ENCODE results near the gene PRKCE.
"Not testable (repeated sequence)": the region's sequence is repeated elsewhere in the genome, so short reads cannot be mapped to it uniquely, and the experiment has no call there.

DNA sequence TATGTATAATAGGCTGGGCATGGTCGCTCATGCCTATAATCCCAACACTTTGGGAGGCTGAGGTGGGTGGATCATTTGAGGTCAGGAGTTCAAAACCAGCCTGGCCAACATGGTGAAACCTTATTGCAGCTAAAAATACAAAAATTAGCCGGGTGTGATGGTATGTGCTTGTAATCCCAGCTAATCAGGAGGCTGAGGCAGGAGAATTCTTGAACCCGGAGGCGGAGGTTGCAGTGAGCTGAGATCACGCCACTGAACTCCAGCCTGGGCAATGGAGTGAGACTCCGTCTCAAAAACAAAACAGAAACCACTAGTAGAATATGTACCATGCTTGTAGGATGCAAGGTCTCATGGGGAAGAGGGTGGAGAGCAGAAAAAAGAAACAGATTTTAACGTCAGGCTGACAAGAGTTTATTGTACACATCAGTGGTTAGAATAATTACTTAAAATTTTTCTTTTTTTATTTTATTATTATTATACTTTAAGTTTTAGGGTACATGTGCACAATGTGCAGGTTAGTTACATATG, 44.1 kb downstream of the PRKCE start:
- TF ChIP-seq, protein P1, sequence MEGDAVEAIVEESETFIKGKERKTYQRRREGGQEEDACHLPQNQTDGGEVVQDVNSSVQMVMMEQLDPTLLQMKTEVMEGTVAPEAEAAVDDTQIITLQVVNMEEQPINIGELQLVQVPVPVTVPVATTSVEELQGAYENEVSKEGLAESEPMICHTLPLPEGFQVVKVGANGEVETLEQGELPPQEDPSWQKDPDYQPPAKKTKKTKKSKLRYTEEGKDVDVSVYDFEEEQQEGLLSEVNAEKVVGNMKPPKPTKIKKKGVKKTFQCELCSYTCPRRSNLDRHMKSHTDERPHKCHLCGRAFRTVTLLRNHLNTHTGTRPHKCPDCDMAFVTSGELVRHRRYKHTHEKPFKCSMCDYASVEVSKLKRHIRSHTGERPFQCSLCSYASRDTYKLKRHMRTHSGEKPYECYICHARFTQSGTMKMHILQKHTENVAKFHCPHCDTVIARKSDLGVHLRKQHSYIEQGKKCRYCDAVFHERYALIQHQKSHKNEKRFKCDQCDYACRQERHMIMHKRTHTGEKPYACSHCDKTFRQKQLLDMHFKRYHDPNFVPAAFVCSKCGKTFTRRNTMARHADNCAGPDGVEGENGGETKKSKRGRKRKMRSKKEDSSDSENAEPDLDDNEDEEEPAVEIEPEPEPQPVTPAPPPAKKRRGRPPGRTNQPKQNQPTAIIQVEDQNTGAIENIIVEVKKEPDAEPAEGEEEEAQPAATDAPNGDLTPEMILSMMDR (IDR thresholded peaks at IDR 0.05), result not testable (repeated sequence)
- not testable (repeated sequence) for TF ChIP-seq POLR2AphosphoS5, POLR2A (IDR thresholded peaks at IDR 0.05)
